Tibial nerve (tissue), 4 donors: ENCODE data around the gene CCDC60.

Experiments used
- CTCF ChIP-seq, 5 experiments: fragments of 200-600 bp in 3 of 5; fragments of 450-650 bp in 2 of 5; sonication (generic) in 3 of 5; IDR thresholded peaks; one replicate each; pipeline ENCODE4 v1.5.1; 2016 to 2019; ENCODE audit warnings: antibody characterized with exemption in 5 of 5, mild to moderate bottlenecking in 3 of 5, moderate library complexity in 2 of 5
- EP300 ChIP-seq, 2 donors: sonication (generic); formaldehyde crosslinking; IDR thresholded peaks; one replicate each; pipeline ENCODE4 v1.6.1; 2017; ENCODE audit warnings: antibody characterized with exemption in 2 of 2, mild to moderate bottlenecking in 1 of 2
- POLR2A ChIP-seq, 2 donors: fragments of 450-650 bp; IDR thresholded peaks; one replicate each; pipeline ENCODE4 v1.6.1; 2017; ENCODE audit warnings: antibody characterized with exemption in 2 of 2, mild to moderate bottlenecking in 2 of 2, moderate library complexity in 2 of 2

- TF ChIP-seq POLR2A (IDR thresholded peaks at IDR 0.05) (no peak), CTCF (IDR thresholded peaks at IDR 0.05) (no peak), EP300 (IDR thresholded peaks at IDR 0.05) (no peak)
These were observed 35.5 kb downstream of the CCDC60 start for GRCh38 chr12:119369907-119370546.
